ENCODE data around the gene GPS2. TPM values are rescaled to one million over a fixed set of nuclear protein-coding genes. Genes with fewer than 3 reads are reported as not detected.

GPS2 gene
- total and polyA plus RNA-seq, 2 experiments from 2014 or later: 83.4 to 122 TPM

DNA sequence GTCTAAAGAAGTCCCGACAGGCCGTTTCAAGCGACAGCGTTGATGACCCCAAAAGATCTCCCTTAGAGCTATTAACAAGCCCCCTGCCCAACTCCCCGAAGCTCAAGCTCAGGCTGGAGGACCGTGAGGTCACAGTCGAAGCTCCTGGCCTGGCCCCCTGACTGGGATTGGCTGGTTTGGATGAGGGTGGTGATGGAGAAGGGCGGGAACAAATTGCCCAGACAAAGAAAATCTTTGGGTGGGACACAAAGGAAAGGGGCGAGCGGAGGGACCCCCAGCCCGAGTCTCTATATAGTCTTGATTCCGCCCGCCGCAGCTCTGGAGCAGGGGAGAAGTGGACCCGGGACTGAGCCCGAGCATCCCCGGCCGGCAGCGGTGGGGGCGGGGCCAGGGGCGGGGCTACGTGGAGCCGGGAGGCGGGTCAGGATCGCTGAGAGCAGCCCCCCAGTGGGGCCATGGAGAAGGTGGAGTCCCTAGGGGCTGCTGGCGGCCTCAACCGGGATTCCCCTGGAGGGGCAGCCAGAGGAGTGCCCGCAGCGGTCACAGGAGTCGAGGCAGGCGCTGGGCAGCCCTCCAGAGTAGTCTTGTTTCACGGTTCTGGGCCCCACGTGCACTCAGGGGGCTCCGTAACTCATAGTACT lies 15.0 kb upstream of the GPS2 start:
- Histone ChIP-seq H2AFZ (peak overlapping the region; percentile 33), H3K4me1 (ENCODE audit: insufficient read depth) (peaks cover 10% of the 10 kb centered on the region), H4K20me1 (replicated peaks; ENCODE audit: insufficient read depth) (no peaks in the 10 kb centered on the region), H3K9me2 (ENCODE audit: insufficient read depth) (no peaks in the 10 kb centered on the region), H3F3A (replicated peaks; ENCODE audit: low read depth) (peaks cover 19% of the 10 kb centered on the region; the same call in 1 of the 2 replicates), H3K4me2 (peak overlapping the region; percentile 95), H3K36me3 (ENCODE audit: insufficient read depth) (no peaks in the 10 kb centered on the region), H3K4me3 (peak overlapping the region; percentile 70), H3K79me2 (replicated peaks; ENCODE audit: insufficient read depth) (peaks cover 14% of the 10 kb centered on the region), H3K27ac (ENCODE audit: low read depth) (peak overlapping the region; percentile 93), H3K27me3 (ENCODE audit: insufficient read depth) (no peaks in the 10 kb centered on the region)
- Mint-ChIP-seq H3K4me3 (peak overlapping the region; percentile 99), H3K27ac (peak overlapping the region; percentile 97), H3K9me3 (no peaks in the 10 kb centered on the region), H3K36me3 (ENCODE audit: low read depth) (peaks cover 17% of the 10 kb centered on the region), H3K27me3 (ENCODE audit: insufficient read depth, low read depth, poor library complexity) (peaks cover 9% of the 10 kb centered on the region), H3K4me1 (peaks cover 22% of the 10 kb centered on the region)
- peak; percentile 58 for TF ChIP-seq POLR2AphosphoS5 (IDR thresholded peaks at IDR 0.05; ENCODE audit: low read depth)
- TF ChIP-seq, protein P1, sequence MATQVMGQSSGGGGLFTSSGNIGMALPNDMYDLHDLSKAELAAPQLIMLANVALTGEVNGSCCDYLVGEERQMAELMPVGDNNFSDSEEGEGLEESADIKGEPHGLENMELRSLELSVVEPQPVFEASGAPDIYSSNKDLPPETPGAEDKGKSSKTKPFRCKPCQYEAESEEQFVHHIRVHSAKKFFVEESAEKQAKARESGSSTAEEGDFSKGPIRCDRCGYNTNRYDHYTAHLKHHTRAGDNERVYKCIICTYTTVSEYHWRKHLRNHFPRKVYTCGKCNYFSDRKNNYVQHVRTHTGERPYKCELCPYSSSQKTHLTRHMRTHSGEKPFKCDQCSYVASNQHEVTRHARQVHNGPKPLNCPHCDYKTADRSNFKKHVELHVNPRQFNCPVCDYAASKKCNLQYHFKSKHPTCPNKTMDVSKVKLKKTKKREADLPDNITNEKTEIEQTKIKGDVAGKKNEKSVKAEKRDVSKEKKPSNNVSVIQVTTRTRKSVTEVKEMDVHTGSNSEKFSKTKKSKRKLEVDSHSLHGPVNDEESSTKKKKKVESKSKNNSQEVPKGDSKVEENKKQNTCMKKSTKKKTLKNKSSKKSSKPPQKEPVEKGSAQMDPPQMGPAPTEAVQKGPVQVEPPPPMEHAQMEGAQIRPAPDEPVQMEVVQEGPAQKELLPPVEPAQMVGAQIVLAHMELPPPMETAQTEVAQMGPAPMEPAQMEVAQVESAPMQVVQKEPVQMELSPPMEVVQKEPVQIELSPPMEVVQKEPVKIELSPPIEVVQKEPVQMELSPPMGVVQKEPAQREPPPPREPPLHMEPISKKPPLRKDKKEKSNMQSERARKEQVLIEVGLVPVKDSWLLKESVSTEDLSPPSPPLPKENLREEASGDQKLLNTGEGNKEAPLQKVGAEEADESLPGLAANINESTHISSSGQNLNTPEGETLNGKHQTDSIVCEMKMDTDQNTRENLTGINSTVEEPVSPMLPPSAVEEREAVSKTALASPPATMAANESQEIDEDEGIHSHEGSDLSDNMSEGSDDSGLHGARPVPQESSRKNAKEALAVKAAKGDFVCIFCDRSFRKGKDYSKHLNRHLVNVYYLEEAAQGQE (IDR thresholded peaks at IDR 0.05; ENCODE audit: unreplicated experiment): no peak
- TF ChIP-seq NANOG (IDR thresholded peaks at IDR 0.05; ENCODE audit: borderline replicate concordance): no peak
- TF ChIP-seq CREB1 (CRISPR knock-in tag; IDR thresholded peaks at IDR 0.05; ENCODE audit: low read depth): peak; percentile 40; the same call in 1 of the 2 replicates
- no peak for TF ChIP-seq EZH2phosphoT487 (IDR thresholded peaks at IDR 0.05; ENCODE audit: unreplicated experiment)
- no peak for TF ChIP-seq STAT1 (IDR thresholded peaks at IDR 0.05; ENCODE audit: unreplicated experiment)
- DNase-seq (ENCODE audit: low spot score) (peak; percentile 92), ATAC-seq (peak; percentile 80)

DNA sequence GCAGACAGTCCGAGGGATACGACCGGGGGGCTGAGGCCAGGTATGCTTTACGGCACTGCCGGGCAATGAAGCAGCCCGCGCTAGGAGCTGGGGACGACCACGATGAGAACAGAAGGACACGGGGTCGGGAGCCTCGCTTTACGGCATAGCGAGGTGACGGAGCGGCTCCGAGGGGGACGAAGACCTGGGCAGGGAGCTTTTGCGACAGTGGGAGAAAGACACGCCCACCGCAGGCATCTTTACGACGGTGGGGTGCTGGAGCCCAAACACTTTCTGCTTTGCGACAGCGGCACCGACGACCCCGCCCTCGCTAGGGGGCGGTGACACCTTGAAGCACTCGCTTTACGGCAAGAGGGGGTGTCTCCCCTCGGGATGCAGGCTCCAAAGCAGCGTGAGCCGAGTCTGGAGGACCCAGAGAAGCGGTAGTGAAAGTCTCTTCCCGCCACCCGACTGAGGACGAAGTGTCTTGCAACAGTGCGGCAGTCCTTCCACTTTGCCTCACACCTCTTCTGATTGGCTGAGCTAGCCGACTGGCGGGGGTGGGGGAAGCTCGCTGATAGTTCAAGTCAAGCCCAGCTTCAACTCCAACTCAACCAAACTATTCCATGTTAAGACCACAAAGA lies 14.3 kb upstream of the GPS2 start:
- H3K36me3 ChIP-seq (ENCODE audit: insufficient read depth): no peaks in the 10 kb centered on the region
- peak overlapping the region; percentile 33 for H2AFZ ChIP-seq
- H3K4me3 ChIP-seq: peak overlapping the region; percentile 70
- H3K9me2 ChIP-seq (ENCODE audit: insufficient read depth): no peaks in the 10 kb centered on the region
- peak; percentile 72 for ATAC-seq
- peak; percentile 99 for DNase-seq (ENCODE audit: low spot score)
- peaks cover 22% of the 10 kb centered on the region for H3K4me1 Mint-ChIP-seq
- H3K4me2 ChIP-seq: peak overlapping the region; percentile 99
- peaks cover 17% of the 10 kb centered on the region for H3K36me3 Mint-ChIP-seq (ENCODE audit: low read depth)
- H3F3A ChIP-seq (replicated peaks; ENCODE audit: low read depth): peaks cover 22% of the 10 kb centered on the region
- H4K20me1 ChIP-seq (replicated peaks; ENCODE audit: insufficient read depth): no peaks in the 10 kb centered on the region
- peak overlapping the region; percentile 93 for H3K27ac ChIP-seq (ENCODE audit: low read depth)
- H3K4me1 ChIP-seq (ENCODE audit: insufficient read depth): peaks cover 10% of the 10 kb centered on the region
- peaks cover 14% of the 10 kb centered on the region for H3K79me2 ChIP-seq (replicated peaks; ENCODE audit: insufficient read depth)
- peaks cover 9% of the 10 kb centered on the region for H3K27me3 Mint-ChIP-seq (ENCODE audit: insufficient read depth, low read depth, poor library complexity)
- peak overlapping the region; percentile 99 for H3K4me3 Mint-ChIP-seq
- H3K27ac Mint-ChIP-seq: peak overlapping the region; percentile 97
- no peaks in the 10 kb centered on the region for H3K27me3 ChIP-seq (ENCODE audit: insufficient read depth)
- no peak for TF ChIP-seq JUNB (IDR thresholded peaks at IDR 0.05; ENCODE audit: unreplicated experiment)
- TF ChIP-seq, protein P2, sequence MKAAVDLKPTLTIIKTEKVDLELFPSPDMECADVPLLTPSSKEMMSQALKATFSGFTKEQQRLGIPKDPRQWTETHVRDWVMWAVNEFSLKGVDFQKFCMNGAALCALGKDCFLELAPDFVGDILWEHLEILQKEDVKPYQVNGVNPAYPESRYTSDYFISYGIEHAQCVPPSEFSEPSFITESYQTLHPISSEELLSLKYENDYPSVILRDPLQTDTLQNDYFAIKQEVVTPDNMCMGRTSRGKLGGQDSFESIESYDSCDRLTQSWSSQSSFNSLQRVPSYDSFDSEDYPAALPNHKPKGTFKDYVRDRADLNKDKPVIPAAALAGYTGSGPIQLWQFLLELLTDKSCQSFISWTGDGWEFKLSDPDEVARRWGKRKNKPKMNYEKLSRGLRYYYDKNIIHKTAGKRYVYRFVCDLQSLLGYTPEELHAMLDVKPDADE (IDR thresholded peaks at IDR 0.05): peak; percentile 86
- peak; percentile 76 for TF ChIP-seq POLR2AphosphoS5 (IDR thresholded peaks at IDR 0.05; ENCODE audit: low read depth)
- no peak for TF ChIP-seq EZH2 (IDR thresholded peaks at IDR 0.05; ENCODE audit: low read depth, unreplicated experiment)
- H3K9me3 Mint-ChIP-seq: no peaks in the 10 kb centered on the region
